Stimulated activated CD4-positive, alpha-beta T cell treated with anti-CD3 and anti-CD28 coated beads, Interleukin-12 subunit alpha, Interleukin-12 subunit beta, amount 100 ng/mL, for 24 hours (primary cell): Measurements from ENCODE around the gene TMX2.
"Not testable (repeated sequence)": the region's sequence is repeated elsewhere in the genome, so short reads cannot be mapped to it uniquely, and the experiment has no call there.

Source experiments
- DNase-seq, 2 experiments: peaks; one replicate each; pipeline ENCODE4 v3.0.0-alpha.2; 2020; ENCODE audit warnings: low read depth in 2 of 2

The TMX2 gene

GRCh38 chr11:57712256-57713150 lies at the start of gene TMX2:
TMX2 (plus strand) TSS chr11:57712593; CDS start chr11:57712619, 26 bp downstream.
- peak; percentile 79 to 88 for DNase-seq

- no peak for DNase-seq
These were observed 49.5 kb upstream of the TMX2 start for GRCh38 chr11:57662893-57663292.

GRCh38 chr11:57663975-57664374 lies 48.4 kb upstream of the TMX2 start:
- no peak for DNase-seq

- peak; percentile 80 to 85 for DNase-seq
These were observed 45.2 kb upstream of the TMX2 start for GRCh38 chr11:57667117-57667735.

GRCh38 chr11:57667736-57668433 lies 44.5 kb upstream of the TMX2 start, which contains the start of gene ZDHHC5:
ZDHHC5 (plus strand) TSS chr11:57668114; CDS start chr11:57673091, 4,977 bp downstream.
- DNase-seq, result peak; percentile 98 to 99

GRCh38 chr11:57668434-57668782 lies 44.0 kb upstream of the TMX2 start:
- DNase-seq, result no peak

- DNase-seq, result no peak
These were observed 38.1 kb upstream of the TMX2 start for GRCh38 chr11:57674251-57674650.

GRCh38 chr11:57675176-57675941 lies 37.0 kb upstream of the TMX2 start:
- no peak for DNase-seq

- no peak for DNase-seq
These were observed 33.0 kb upstream of the TMX2 start for GRCh38 chr11:57679396-57679795.

- DNase-seq, result no peak
These were observed 31.9 kb upstream of the TMX2 start for GRCh38 chr11:57680552-57680874.

- DNase-seq, result no peak
These were observed 31.2 kb upstream of the TMX2 start for GRCh38 chr11:57681168-57681567.

- DNase-seq, result not testable (repeated sequence)
These were observed 21.9 kb upstream of the TMX2 start for GRCh38 chr11:57690474-57690873.

GRCh38 chr11:57698843-57699365 lies 13.5 kb upstream of the TMX2 start:
- DNase-seq, result no peak

GRCh38 chr11:57699813-57700212 lies 12.6 kb upstream of the TMX2 start:
- no peak for DNase-seq

- no peak for DNase-seq
These were observed 12.0 kb upstream of the TMX2 start for GRCh38 chr11:57700425-57700824.

- no peak for DNase-seq
These were observed 9.1 kb upstream of the TMX2 start for GRCh38 chr11:57703341-57703740.

- no peak for DNase-seq
These were observed 7.5 kb upstream of the TMX2 start for GRCh38 chr11:57704932-57705331.

- DNase-seq, result not testable (repeated sequence)
These were observed 7.0 kb upstream of the TMX2 start for GRCh38 chr11:57705432-57705831.

GRCh38 chr11:57709802-57710367 lies 2.5 kb upstream of the TMX2 start:
- no peak for DNase-seq

- peak; percentile 57 to 59 for DNase-seq
These were observed 758 bp upstream of the TMX2 start, which contains the start of gene MED19 for GRCh38 chr11:57711414-57712255. MED19 (minus strand) TSS chr11:57712215; CDS start chr11:57712179, 36 bp downstream.
